Measurements from ENCODE around the gene GPR146.

Gene GPR146

GRCh38 chr7:1080921-1081255 is 36.5 kb downstream of the GPR146 start:
- DNase-seq, result no peak

- DNase-seq, result no peak
These were observed 37.0 kb downstream of the GPR146 start for GRCh38 chr7:1081336-1081735.

GRCh38 chr7:1081931-1082401 is 37.6 kb downstream of the GPR146 start:
- peak; percentile 85 for DNase-seq

- no peak for DNase-seq
These were observed 39.6 kb downstream of the GPR146 start for GRCh38 chr7:1083729-1084657.

GRCh38 chr7:1085266-1085665 is 40.9 kb downstream of the GPR146 start:
- DNase-seq, result no peak

- DNase-seq, result no peak
These were observed 41.6 kb downstream of the GPR146 start for GRCh38 chr7:1085910-1086421.

- DNase-seq, result no peak
These were observed 42.5 kb downstream of the GPR146 start for GRCh38 chr7:1086588-1087464.

- DNase-seq, result no peak
These were observed 43.1 kb downstream of the GPR146 start for GRCh38 chr7:1087465-1087814.

- DNase-seq, result no peak
These were observed 43.9 kb downstream of the GPR146 start, which contains the start of gene GPER1 for GRCh38 chr7:1087952-1088920. GPER1 (plus strand) TSS chr7:1088113; CDS start chr7:1091729, 3,616 bp downstream.

GRCh38 chr7:1090236-1090635 is 45.9 kb downstream of the GPR146 start:
- DNase-seq, result no peak

- DNase-seq, result no peak
These were observed 46.6 kb downstream of the GPR146 start for GRCh38 chr7:1090686-1091643.

GRCh38 chr7:1091644-1092027 is 47.3 kb downstream of the GPR146 start:
- no peak for DNase-seq

GRCh38 chr7:1092161-1092632 is 47.9 kb downstream of the GPR146 start:
- no peak for DNase-seq

- DNase-seq, result no peak
These were observed 48.6 kb downstream of the GPR146 start for GRCh38 chr7:1092806-1093501.

GRCh38 chr7:1093502-1093843 is 49.1 kb downstream of the GPR146 start:
- no peak for DNase-seq

GRCh38 chr7:1093916-1094508 is 49.7 kb downstream of the GPR146 start:
- DNase-seq, result no peak

GRCh38 chr7:1094870-1095269 is 50.5 kb downstream of the GPR146 start:
- DNase-seq, result no peak

GRCh38 chr7:1095621-1096155 is 51.3 kb downstream of the GPR146 start:
- no peak for DNase-seq

All from NCI-H146 (cell line).